Endothelial cell of umbilical vein (primary cell): ENCODE measurements around the gene APP. TPM values are rescaled to one million over a fixed set of nuclear protein-coding genes. Genes with fewer than 3 reads are reported as not detected.

Source experiments
- BruUV-seq: library from RNA; stranded (reverse); fragments of 400-500 nt; replicated peaks from 2 replicates; lab custom pipeline; 2021; lab: Mats Ljungman, UMichigan
- CTCF ChIA-PET: fragments of 300-600, 350-600 bp; sonication (Branson Sonifier 250); formaldehyde crosslinking; loops from one replicate; lab custom pipeline; 2021; ENCODE audit warnings: antibody characterized with exemption, inconsistent platforms; lab: Charles Lee
- POLR2A ChIA-PET: fragments of 300-600, 350-600 bp; sonication (Branson Sonifier 250); formaldehyde crosslinking; loops from one replicate; lab custom pipeline; 2021; ENCODE audit warnings: antibody characterized with exemption, inconsistent platforms; lab: Charles Lee
- DNase-seq: peaks from one replicate; pipeline ENCODE4 v3.0.0-alpha.2; 2011; ENCODE audit warnings: low read depth, low spot score
- FAIRE-seq: peaks from 2 replicates; lab custom pipeline; 2011; peaks lifted over from hg19 to GRCh38; lab: Jason Lieb, UNC
- H2AFZ ChIP-seq: 2 replicates; pipeline ENCODE4 v1.6.0; 2012; ENCODE audit warnings: low read depth, low read length, control low read depth, inconsistent platforms
- H3K27ac ChIP-seq: 2 replicates; pipeline ENCODE4 v1.5.1; 2011; ENCODE audit warnings: low read depth, mild to moderate bottlenecking, control low read depth, low read length, moderate library complexity; ENCODE audit not compliant: insufficient read depth
- H3K27me3 ChIP-seq, 2 experiments: 2 replicates each; pipeline versions ENCODE4 v1.6.0 to v1.6.1; 2011; ENCODE audit warnings: low read length in 2 of 2, mixed read lengths in 1 of 2; ENCODE audit not compliant: control insufficient read depth in 2 of 2, insufficient read depth in 2 of 2
- H3K36me3 ChIP-seq, 2 experiments: 2 replicates in 1 of 2; 3 replicates in 1 of 2; pipeline ENCODE4 v1.5.1; 2011; ENCODE audit warnings: low read length in 2 of 2, mild to moderate bottlenecking in 1 of 2, moderate library complexity in 1 of 2; ENCODE audit not compliant: control insufficient read depth in 2 of 2, insufficient read depth in 2 of 2; ENCODE audit errors: extremely low read depth in 1 of 2
- H3K4me1 ChIP-seq: 3 replicates; pipeline ENCODE4 v1.5.1; 2011; ENCODE audit warnings: mild to moderate bottlenecking, low read length; ENCODE audit not compliant: control insufficient read depth, insufficient read depth; ENCODE audit errors: extremely low read depth
- H3K4me2 ChIP-seq: 2 replicates; pipeline ENCODE4 v1.6.1; 2011; ENCODE audit warnings: low read length, control low read depth, mixed read lengths; ENCODE audit not compliant: insufficient read depth
- H3K4me3 ChIP-seq, 3 experiments: fragments of 200-600 bp in 1 of 3; sonication (generic), shearing (Covaris generic) in 1 of 3; replicated peaks in 1 of 3; 2 replicates each; pipeline ENCODE4 v1.5.1; 2011 to 2016; ENCODE audit warnings: control low read depth in 3 of 3, low read length in 3 of 3, mild to moderate bottlenecking in 2 of 3, inconsistent platforms in 1 of 3, low read depth in 1 of 3, moderate library complexity in 1 of 3; ENCODE audit not compliant: insufficient read depth in 1 of 3
- H3K79me2 ChIP-seq: 2 replicates; pipeline ENCODE4 v1.6.0; 2012; ENCODE audit warnings: low read length, inconsistent platforms; ENCODE audit not compliant: control insufficient read depth, insufficient read depth
- H3K9ac ChIP-seq: replicated peaks from 2 replicates; pipeline ENCODE3; 2011; ENCODE audit warnings: low read length, control low read depth; ENCODE audit not compliant: insufficient read depth; ENCODE audit errors: extremely low read depth
- H3K9me1 ChIP-seq: replicated peaks from 3 replicates; pipeline ENCODE4 v1.6.0; 2011; ENCODE audit warnings: mild to moderate bottlenecking, low read length; ENCODE audit not compliant: control insufficient read depth, insufficient read depth; ENCODE audit errors: extremely low read depth
- H3K9me3 ChIP-seq: replicated peaks from 2 replicates; pipeline ENCODE4 v1.5.1; 2012; ENCODE audit warnings: low read length, inconsistent platforms; ENCODE audit not compliant: control insufficient read depth, insufficient read depth
- H4K20me1 ChIP-seq: replicated peaks from 2 replicates; pipeline ENCODE3; 2011; ENCODE audit warnings: mild to moderate bottlenecking, low read length; ENCODE audit not compliant: control insufficient read depth, insufficient read depth; ENCODE audit errors: extremely low read depth
- CTCF ChIP-seq, 2 donors: IDR thresholded peaks; 1 replicate in 1 of 2; 2 replicates in 1 of 2; pipeline ENCODE4 v1.5.1; 2011; ENCODE audit warnings: low read length in 2 of 2, mild to moderate bottlenecking in 2 of 2, moderate library complexity in 2 of 2, control low read depth in 1 of 2, inconsistent platforms in 1 of 2, low read depth in 1 of 2; ENCODE audit not compliant: insufficient read depth in 1 of 2; ENCODE audit errors: extremely low read depth in 1 of 2
- EZH2 ChIP-seq: IDR thresholded peaks from 2 replicates; pipeline ENCODE4 v1.6.1; 2012; ENCODE audit warnings: borderline replicate concordance, low read depth, mild to moderate bottlenecking, moderate library complexity, low read length, inconsistent platforms; ENCODE audit not compliant: severe bottlenecking
- FOS ChIP-seq: IDR thresholded peaks from 2 replicates; pipeline ENCODE4 v1.6.1; 2011; ENCODE audit warnings: mild to moderate bottlenecking, low read length, moderate library complexity, borderline replicate concordance; ENCODE audit not compliant: insufficient read depth
- GATA2 ChIP-seq: IDR thresholded peaks from 2 replicates; pipeline ENCODE4 v1.7.0; 2011; ENCODE audit warnings: low read depth, mild to moderate bottlenecking, moderate library complexity, mixed read lengths, low read length; ENCODE audit not compliant: insufficient read length, insufficient read depth
- JUN ChIP-seq: IDR thresholded peaks from 2 replicates; pipeline ENCODE4 v1.6.1; 2011; ENCODE audit warnings: borderline replicate concordance, low read depth; ENCODE audit not compliant: insufficient read length, insufficient read depth
- MAX ChIP-seq: IDR thresholded peaks from 2 replicates; pipeline ENCODE4 v1.6.1; 2011; ENCODE audit not compliant: insufficient read depth, insufficient read length
- MYC ChIP-seq: IDR thresholded peaks from one replicate; pipeline ENCODE4 v1.6.1; 2011; ENCODE audit warnings: mild to moderate bottlenecking, low read depth, low read length
- POLR2A ChIP-seq: IDR thresholded peaks from 2 replicates; pipeline ENCODE4 v1.6.1; 2012; ENCODE audit warnings: low read depth, mild to moderate bottlenecking, control low read depth, low read length
- POLR2AphosphoS5 ChIP-seq: IDR thresholded peaks from 2 replicates; pipeline ENCODE4 v1.6.1; 2012; ENCODE audit warnings: low read depth, mild to moderate bottlenecking, control low read depth, low read length, moderate library complexity; ENCODE audit not compliant: insufficient read depth
- dilution Hi-C: fragments of 300-500 bp; cut with MboI; formaldehyde crosslinking; loops from one replicate; pipeline ENCODE4 v1.15.0; 2019; ENCODE audit warnings: low sequenced_read_pairs; ENCODE audit not compliant: extremely low pct_ligation_motif_present
- intact Hi-C: fragments of 100-400 bp; cut with micrococcal nuclease; formaldehyde crosslinking; loops from one replicate; pipeline ENCODE4 v1.10.0; 2022
- polyA plus RNA-seq, 4 experiments: library from polyadenylated mRNA; depleted of rRNA in 3 of 4; stranded (reverse) in 3 of 4; unstranded in 1 of 4; fragments of >200 nt; gene quantifications; 2 replicates each; pipeline versions ENCODE4 v1.2.1 to v1.2.3, GENCODE V29; 2011 to 2012; ENCODE audit warnings: missing spikeins in 1 of 4
- total RNA-seq: library from RNA; stranded (reverse); gene quantifications from 2 replicates; pipeline ENCODE4 v1.2.3, GENCODE V29; 2021

The APP gene
- total and polyA plus RNA-seq, 2 donors (not counting 3 experiments of a cell fraction or from before 2014, with no cell fraction given): 914 to 928 TPM

- no peak overlapping the region for H2AFZ ChIP-seq
- H3K4me1 ChIP-seq: no peaks in the 10 kb centered on the region
- H3K9ac ChIP-seq: no peak overlapping the region
- no TSS peak for BruUV-seq
- ChIA-PET CTCF (interaction anchor here (1.2 kb wide), 1 partner anchor 149 kb away, joined by 3 read pairs; no protein-coding TSS in a partner anchor), POLR2A (no interaction called here)
- no peaks in the 10 kb centered on the region for H3K27me3 ChIP-seq
- H3K4me3 ChIP-seq: no peak overlapping the region
- H3K36me3 ChIP-seq: peaks cover 7 to 9% of the 10 kb centered on the region in 2 experiments
- H4K20me1 ChIP-seq: peaks cover 4% of the 10 kb centered on the region
- TF ChIP-seq CTCF (IDR thresholded peaks at IDR 0.05; ENCODE audit: extremely low read depth in 1 of 2, insufficient read depth in 1 of 2, low read depth in 1 of 2, low read length in 2 of 2) (no peak), POLR2A (no peak), EZH2 (no peak), GATA2 (no peak), MYC (no peak), FOS (no peak), MAX (no peak), JUN (no peak), POLR2AphosphoS5 (no peak)
- H3K4me2 ChIP-seq: no peak overlapping the region
- H3K27ac ChIP-seq: no peak overlapping the region
- dilution Hi-C loops (no loop called here), intact Hi-C loops (no loop called here)
- H3K79me2 ChIP-seq: peaks cover 64% of the 10 kb centered on the region
- no peaks in the 10 kb centered on the region for H3K9me1 ChIP-seq
- no peak for FAIRE-seq
- H3K9me3 ChIP-seq: no peaks in the 10 kb centered on the region
- no peak for DNase-seq
These were observed 150.5 kb downstream of the APP start for GRCh38 chr21:26020081-26020480.
